Ishikawa (cell line): ENCODE results near the gene CCDC154.

ENCODE experiments used
- CEBPB ChIP-seq: IDR thresholded peaks from 2 replicates; pipeline ENCODE4 v1.6.1; 2012
- CREB1 ChIP-seq: IDR thresholded peaks from 2 replicates; pipeline ENCODE4 v1.6.1; 2012; ENCODE audit warnings: low read depth
- EGR1 ChIP-seq: IDR thresholded peaks from 2 replicates; pipeline ENCODE4 v1.6.1; 2012
- EP300 ChIP-seq: IDR thresholded peaks from 2 replicates; pipeline ENCODE4 v1.6.1; 2012; ENCODE audit warnings: borderline replicate concordance
- FOXM1 ChIP-seq: IDR thresholded peaks from 2 replicates; pipeline ENCODE4 v1.6.1; 2012; ENCODE audit warnings: low read depth, borderline replicate concordance
- MAX ChIP-seq: IDR thresholded peaks from 2 replicates; pipeline ENCODE4 v1.6.1; 2012
- NFIC ChIP-seq: IDR thresholded peaks from 2 replicates; pipeline ENCODE4 v1.6.1; 2012
- RAD21 ChIP-seq: IDR thresholded peaks from 2 replicates; pipeline ENCODE4 v1.6.1; 2012; ENCODE audit warnings: low read depth
- REST ChIP-seq: IDR thresholded peaks from 2 replicates; pipeline ENCODE4 v1.6.1; 2012; ENCODE audit warnings: low read depth, mild to moderate bottlenecking
- TAF1 ChIP-seq: IDR thresholded peaks from 2 replicates; pipeline ENCODE4 v1.6.1; 2012; ENCODE audit warnings: low read depth, mild to moderate bottlenecking
- TCF12 ChIP-seq: IDR thresholded peaks from 2 replicates; pipeline ENCODE4 v1.6.1; 2012; ENCODE audit warnings: low read depth
- TEAD4 ChIP-seq: IDR thresholded peaks from 2 replicates; pipeline ENCODE4 v1.6.1; 2012
- YY1 ChIP-seq: IDR thresholded peaks from 2 replicates; pipeline ENCODE4 v1.6.1; 2012; ENCODE audit warnings: low read depth
- ZBTB7A ChIP-seq: IDR thresholded peaks from 2 replicates; pipeline ENCODE4 v1.6.1; 2012; ENCODE audit warnings: low read depth
- TF ChIP-seq, protein P1 (sequence below): IDR thresholded peaks from 2 replicates; pipeline ENCODE4 v1.6.1; 2012

CCDC154 gene

DNA sequence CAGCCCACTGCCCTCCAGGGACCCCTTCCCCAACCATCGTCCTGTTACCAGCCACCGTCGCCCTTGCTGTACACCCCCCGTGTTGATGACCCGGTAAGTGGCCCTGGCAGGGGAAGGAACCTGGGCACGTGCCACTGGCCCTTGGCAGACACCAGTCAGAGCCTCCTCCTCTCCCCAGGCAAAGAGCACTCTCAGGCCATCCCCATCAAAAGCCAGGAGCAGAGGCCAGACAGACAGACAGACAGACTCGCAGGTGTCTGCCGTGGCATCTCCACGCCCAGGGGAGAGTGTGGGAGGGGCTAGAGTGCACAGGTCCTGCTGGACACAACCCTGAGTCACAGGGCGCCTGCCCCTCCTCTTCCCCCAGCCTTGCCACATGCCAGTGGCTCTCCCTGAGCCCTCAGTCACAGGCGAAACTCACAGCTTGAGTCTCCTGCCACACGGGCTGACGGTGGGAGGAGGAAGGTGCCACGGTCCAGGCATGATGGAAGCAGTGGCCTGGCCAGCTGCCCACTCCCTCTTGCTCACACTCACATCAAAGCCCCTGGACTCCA, 22.7 kb upstream of the CCDC154 start:
- TF ChIP-seq EP300 (no peak), CREB1 (no peak), ZBTB7A (no peak), NFIC (no peak), TAF1 (no peak), TEAD4 (no peak), EGR1 (no peak), MAX (no peak), FOXM1 (no peak), RAD21 (no peak)

DNA sequence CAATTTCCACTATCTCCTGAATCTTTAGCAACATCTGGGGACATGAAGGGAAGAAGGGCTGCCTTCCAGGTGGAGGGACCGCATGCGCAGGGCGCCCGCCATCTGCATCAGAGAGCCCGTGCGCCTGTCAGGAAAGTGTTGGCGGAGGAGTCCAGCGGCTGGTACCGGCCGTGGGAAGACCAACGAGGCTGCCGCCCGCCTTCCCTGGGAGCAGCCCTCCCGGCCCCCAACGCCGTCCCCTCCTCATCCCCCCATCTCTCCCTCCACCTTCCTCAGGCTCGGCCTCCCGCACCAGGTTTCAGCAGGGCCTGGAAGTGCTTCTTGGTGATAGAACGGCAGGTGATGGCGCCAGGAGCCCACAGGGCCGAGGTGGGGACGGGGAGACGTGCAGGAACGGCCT, 21.7 kb upstream of the CCDC154 start:
- TF ChIP-seq ZBTB7A (no peak), MAX (no peak), EGR1 (no peak), CEBPB (no peak), YY1 (no peak), NFIC (no peak), REST (no peak), FOXM1 (no peak)
- TF ChIP-seq, protein P1, sequence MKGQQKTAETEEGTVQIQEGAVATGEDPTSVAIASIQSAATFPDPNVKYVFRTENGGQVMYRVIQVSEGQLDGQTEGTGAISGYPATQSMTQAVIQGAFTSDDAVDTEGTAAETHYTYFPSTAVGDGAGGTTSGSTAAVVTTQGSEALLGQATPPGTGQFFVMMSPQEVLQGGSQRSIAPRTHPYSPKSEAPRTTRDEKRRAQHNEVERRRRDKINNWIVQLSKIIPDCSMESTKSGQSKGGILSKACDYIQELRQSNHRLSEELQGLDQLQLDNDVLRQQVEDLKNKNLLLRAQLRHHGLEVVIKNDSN: no peak

DNA sequence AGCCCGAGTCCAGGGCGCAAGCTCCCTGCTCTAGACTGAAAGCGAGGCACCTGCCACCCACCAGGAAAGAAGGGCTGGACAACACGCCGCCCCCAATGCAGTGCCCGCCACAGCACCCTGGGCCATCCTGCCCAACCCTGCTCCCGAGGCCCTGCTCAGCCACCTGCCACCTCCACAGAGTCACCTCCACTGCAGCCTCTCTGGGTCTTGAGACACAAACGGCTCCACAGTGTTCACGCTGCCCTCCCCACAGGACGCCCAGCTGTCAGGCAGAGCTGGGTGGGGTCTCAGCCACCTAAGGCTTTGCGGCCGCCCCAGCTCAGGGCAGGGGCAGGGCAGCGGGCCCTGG, 21.2 kb upstream of the CCDC154 start:
- TF ChIP-seq TCF12: no peak
- no peak for TF ChIP-seq EGR1
- no peak for TF ChIP-seq YY1

DNA sequence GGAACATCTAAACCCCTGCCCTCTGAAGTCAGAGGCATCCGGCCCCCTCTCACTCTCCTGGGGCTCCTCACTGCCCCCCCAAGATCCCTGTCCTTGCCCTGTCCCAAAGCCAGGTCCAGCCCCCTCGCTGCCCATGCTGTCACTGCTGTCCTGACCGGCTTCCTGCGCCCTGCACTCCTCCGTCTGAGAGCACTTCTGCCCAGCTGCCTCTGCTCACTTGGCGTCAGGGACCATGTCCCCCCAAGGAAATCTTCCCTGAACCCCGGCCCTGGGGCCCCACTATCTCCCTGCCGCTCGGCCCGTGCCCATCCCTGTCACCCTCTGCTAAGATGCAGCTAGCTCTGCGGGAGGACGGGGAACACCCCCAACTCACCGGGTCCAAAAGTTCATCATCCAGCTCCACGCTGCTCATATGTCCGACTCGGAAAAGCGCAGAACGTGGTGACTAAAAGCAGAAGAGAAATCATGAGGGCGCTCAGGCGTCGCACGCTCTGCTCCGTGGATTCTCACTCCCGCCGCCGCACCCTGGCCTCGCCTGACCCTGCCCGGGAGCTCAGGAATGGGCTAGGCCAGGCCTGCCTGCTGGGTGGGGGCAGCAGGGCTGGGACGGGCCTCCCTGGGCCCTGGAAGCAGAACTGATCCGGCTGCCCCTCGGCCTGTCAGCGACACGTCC, 20.7 kb upstream of the CCDC154 start:
- TF ChIP-seq TEAD4 (no peak), EGR1 (no peak), REST (no peak), CREB1 (no peak), YY1 (no peak), NFIC (no peak), EP300 (no peak), TCF12 (no peak), CEBPB (no peak)

- TF ChIP-seq CREB1: no peak
- TF ChIP-seq CEBPB: no peak
- no peak for TF ChIP-seq EGR1
- no peak for TF ChIP-seq NFIC
Measured at GRCh38 chr16:1464196-1464893, 20.0 kb upstream of the CCDC154 start.

DNA sequence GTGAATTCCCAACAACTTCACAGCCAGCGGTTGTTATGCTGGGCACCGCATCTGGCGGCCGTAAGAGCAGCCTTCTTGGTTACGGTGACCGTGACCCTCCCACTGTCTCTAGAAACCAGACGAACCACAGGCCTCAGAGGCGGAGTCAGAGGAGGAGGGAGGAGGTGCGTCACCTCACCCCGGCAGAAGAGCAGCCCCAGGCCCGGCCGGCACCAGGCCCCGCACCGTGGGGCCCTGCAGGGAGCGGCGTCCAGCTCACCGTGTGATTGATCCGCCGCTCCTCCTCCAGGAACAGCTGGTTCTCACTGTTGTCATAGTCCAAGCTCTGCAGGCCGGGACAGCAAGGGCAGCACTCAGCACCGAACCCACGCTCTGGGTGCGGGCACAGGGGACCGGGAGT, 16.8 kb upstream of the CCDC154 start:
- TF ChIP-seq EGR1: no peak
- no peak for TF ChIP-seq MAX
- no peak for TF ChIP-seq TAF1
- no peak for TF ChIP-seq REST
- TF ChIP-seq EP300: no peak
- TF ChIP-seq TCF12: no peak
- no peak for TF ChIP-seq RAD21
- no peak for TF ChIP-seq FOXM1
- no peak for TF ChIP-seq NFIC
- TF ChIP-seq CEBPB: no peak
- no peak for TF ChIP-seq TEAD4
- TF ChIP-seq ZBTB7A: no peak
- no peak for TF ChIP-seq YY1
- TF ChIP-seq, protein P1: no peak
- TF ChIP-seq CREB1: no peak
